Retinal pigment epithelial cell (primary cell): ENCODE data around the gene CTIF.
A peak's percentile ranks its signal among the peaks of the same experiment; 100 is the strongest.

Experiments
- DNase-seq: peaks from one replicate; pipeline ENCODE4 v3.0.0-alpha.2; 2010; ENCODE audit warnings: low read depth
- H3K4me3 ChIP-seq: 2 replicates; pipeline ENCODE4 v1.5.1; 2011; ENCODE audit warnings: mild to moderate bottlenecking, low read length, control low read depth, moderate library complexity
- TF ChIP-seq, protein P1 (sequence below): conservative IDR thresholded peaks from 2 replicates; pipeline ENCODE4 v1.5.1; 2011; ENCODE audit warnings: low read depth, low read length, control low read depth, inconsistent platforms

The CTIF gene

GRCh38 chr18:48829443-48830149 lies 290.8 kb downstream of the CTIF start:
- DNase-seq, result no peak
- H3K4me3 ChIP-seq, result no peak overlapping the region
- TF ChIP-seq, protein P1, sequence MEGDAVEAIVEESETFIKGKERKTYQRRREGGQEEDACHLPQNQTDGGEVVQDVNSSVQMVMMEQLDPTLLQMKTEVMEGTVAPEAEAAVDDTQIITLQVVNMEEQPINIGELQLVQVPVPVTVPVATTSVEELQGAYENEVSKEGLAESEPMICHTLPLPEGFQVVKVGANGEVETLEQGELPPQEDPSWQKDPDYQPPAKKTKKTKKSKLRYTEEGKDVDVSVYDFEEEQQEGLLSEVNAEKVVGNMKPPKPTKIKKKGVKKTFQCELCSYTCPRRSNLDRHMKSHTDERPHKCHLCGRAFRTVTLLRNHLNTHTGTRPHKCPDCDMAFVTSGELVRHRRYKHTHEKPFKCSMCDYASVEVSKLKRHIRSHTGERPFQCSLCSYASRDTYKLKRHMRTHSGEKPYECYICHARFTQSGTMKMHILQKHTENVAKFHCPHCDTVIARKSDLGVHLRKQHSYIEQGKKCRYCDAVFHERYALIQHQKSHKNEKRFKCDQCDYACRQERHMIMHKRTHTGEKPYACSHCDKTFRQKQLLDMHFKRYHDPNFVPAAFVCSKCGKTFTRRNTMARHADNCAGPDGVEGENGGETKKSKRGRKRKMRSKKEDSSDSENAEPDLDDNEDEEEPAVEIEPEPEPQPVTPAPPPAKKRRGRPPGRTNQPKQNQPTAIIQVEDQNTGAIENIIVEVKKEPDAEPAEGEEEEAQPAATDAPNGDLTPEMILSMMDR, result no peak

- no peak for DNase-seq
- no peak overlapping the region for H3K4me3 ChIP-seq
- TF ChIP-seq, protein P1, result no peak
Observed at GRCh38 chr18:48831113-48831759, 292.4 kb downstream of the CTIF start.

- TF ChIP-seq, protein P1, result no peak
- DNase-seq, result no peak
- H3K4me3 ChIP-seq, result no peak overlapping the region
Observed at GRCh38 chr18:48831802-48832201, 293.0 kb downstream of the CTIF start.

- H3K4me3 ChIP-seq, result no peak overlapping the region
- peak; percentile 83 for DNase-seq
- TF ChIP-seq, protein P1, result no peak
Observed at GRCh38 chr18:48832938-48833700, 294.3 kb downstream of the CTIF start.

GRCh38 chr18:48833701-48834412 lies 295.0 kb downstream of the CTIF start:
- H3K4me3 ChIP-seq, result no peak overlapping the region
- no peak for DNase-seq
- TF ChIP-seq, protein P1, result no peak

DNA sequence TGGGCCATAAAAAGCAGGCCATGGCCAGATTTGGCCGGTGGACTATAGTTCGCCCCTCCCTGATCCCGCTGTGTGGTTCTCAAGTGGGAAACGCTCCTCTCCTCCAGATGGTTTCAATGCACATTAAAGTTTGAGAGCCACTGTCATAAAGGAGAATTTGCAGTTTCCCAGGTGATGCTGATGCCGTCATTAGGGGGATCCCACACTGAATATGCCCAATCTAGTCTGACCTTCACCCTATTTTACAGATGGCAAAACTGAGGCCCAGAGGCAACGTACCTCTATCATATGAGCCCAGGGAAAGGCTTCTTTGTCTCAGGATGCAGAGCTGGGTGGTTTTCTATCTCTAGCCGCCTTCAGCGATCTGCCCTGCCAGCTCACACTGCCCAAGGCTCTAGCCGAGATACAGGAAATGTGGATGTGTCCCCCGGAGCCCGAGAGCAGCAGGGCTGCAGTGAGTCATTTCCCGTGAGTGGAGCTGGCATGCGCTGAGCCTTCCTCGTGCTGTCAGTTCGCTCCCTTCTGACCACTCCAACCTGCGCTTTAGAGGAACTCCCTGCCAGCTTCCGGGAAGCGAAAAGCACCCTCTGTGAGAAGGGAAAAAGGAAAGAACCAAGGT lies 295.7 kb downstream of the CTIF start:
- peak; percentile 93 for DNase-seq
- H3K4me3 ChIP-seq, result no peak overlapping the region
- TF ChIP-seq, protein P1, result no peak
